ENCODE results near the gene LSR. TPM values are rescaled to one million over a fixed set of nuclear protein-coding genes. Genes with fewer than 3 reads are reported as not detected.
"Not testable (repeated sequence)": the region's sequence is repeated elsewhere in the genome, so short reads cannot be mapped to it uniquely, and the experiment has no call there.

The LSR gene
- polyA plus RNA-seq, 3 donors: 38.5 to 52.0 (median 51.5) TPM

GRCh38 chr19:35284153-35285094, 35.6 kb downstream of the LSR start:
- no peak for DNase-seq (ENCODE audit: low read depth in 3 of 3, low spot score in 2 of 3)

GRCh38 chr19:35285095-35285449, 36.3 kb downstream of the LSR start:
- no peak for DNase-seq (ENCODE audit: low read depth in 3 of 3, low spot score in 2 of 3)

- not testable (repeated sequence) for DNase-seq (ENCODE audit: low read depth in 3 of 3, low spot score in 2 of 3)
Observed at GRCh38 chr19:35285465-35285864, 36.7 kb downstream of the LSR start.

- DNase-seq (ENCODE audit: low read depth in 3 of 3, low spot score in 2 of 3): not testable (repeated sequence)
Observed at GRCh38 chr19:35286101-35286500, 37.3 kb downstream of the LSR start.

GRCh38 chr19:35287713-35288112, 38.9 kb downstream of the LSR start:
- DNase-seq (ENCODE audit: low read depth in 3 of 3, low spot score in 2 of 3): no peak

- DNase-seq (ENCODE audit: low read depth in 3 of 3, low spot score in 2 of 3): no peak
Observed at GRCh38 chr19:35288331-35288730, 39.5 kb downstream of the LSR start.

- DNase-seq (ENCODE audit: low read depth in 3 of 3, low spot score in 2 of 3): no peak
Observed at GRCh38 chr19:35288906-35289305, 40.1 kb downstream of the LSR start.

GRCh38 chr19:35290381-35291127, 41.8 kb downstream of the LSR start:
- DNase-seq (ENCODE audit: low read depth in 3 of 3, low spot score in 2 of 3): no peak

GRCh38 chr19:35291259-35291658, 42.5 kb downstream of the LSR start:
- no peak for DNase-seq (ENCODE audit: low read depth in 3 of 3, low spot score in 2 of 3)

- no peak for DNase-seq (ENCODE audit: low read depth in 3 of 3, low spot score in 2 of 3)
Observed at GRCh38 chr19:35291916-35292315, 43.1 kb downstream of the LSR start, which contains the start of gene MAG. TSS of gene MAG (plus strand) at chr19:35292161. CDS start at chr19:35295409, 3,248 bp downstream.

- DNase-seq (ENCODE audit: low read depth in 3 of 3, low spot score in 2 of 3): no peak
Observed at GRCh38 chr19:35292421-35293362, 43.9 kb downstream of the LSR start.

- no peak for DNase-seq (ENCODE audit: low read depth in 3 of 3, low spot score in 2 of 3)
Observed at GRCh38 chr19:35293363-35293739, 44.5 kb downstream of the LSR start.

- no peak for DNase-seq (ENCODE audit: low read depth in 3 of 3, low spot score in 2 of 3)
Observed at GRCh38 chr19:35293808-35294207, 45.0 kb downstream of the LSR start.

GRCh38 chr19:35294328-35294727, 45.5 kb downstream of the LSR start:
- no peak for DNase-seq (ENCODE audit: low read depth in 3 of 3, low spot score in 2 of 3)

- no peak for DNase-seq (ENCODE audit: low read depth in 3 of 3, low spot score in 2 of 3)
Observed at GRCh38 chr19:35294859-35295791, 46.3 kb downstream of the LSR start.

- no peak for DNase-seq (ENCODE audit: low read depth in 3 of 3, low spot score in 2 of 3)
Observed at GRCh38 chr19:35295792-35296462, 47.1 kb downstream of the LSR start.

- DNase-seq (ENCODE audit: low read depth in 3 of 3, low spot score in 2 of 3): no peak
Observed at GRCh38 chr19:35296644-35297514, 48.1 kb downstream of the LSR start.

GRCh38 chr19:35297515-35297848, 48.7 kb downstream of the LSR start:
- DNase-seq (ENCODE audit: low read depth in 3 of 3, low spot score in 2 of 3): no peak
